HEK293 (cell line): Measurements from ENCODE around the gene PTGER3.
"Not testable (repeated sequence)": the region's sequence is repeated elsewhere in the genome, so short reads cannot be mapped to it uniquely, and the experiment has no call there.

Source experiments
- CTCF ChIP-seq: fragments of 450-650 bp; formaldehyde crosslinking; IDR thresholded peaks from 2 replicates; pipeline ENCODE4 v1.5.1; 2016; ENCODE audit warnings: missing biosample characterization, missing genetic modification characterization
- GLIS1 ChIP-seq: fragments of 450-650 bp; formaldehyde crosslinking; IDR thresholded peaks from 2 replicates; pipeline ENCODE4 v1.5.1; 2016; ENCODE audit warnings: missing biosample characterization, missing genetic modification characterization
- KLF7 ChIP-seq: fragments of 450-650 bp; formaldehyde crosslinking; IDR thresholded peaks from 2 replicates; pipeline ENCODE4 v1.5.1; 2016; ENCODE audit warnings: missing biosample characterization, missing genetic modification characterization, borderline replicate concordance
- ZBTB44 ChIP-seq: fragments of 450-650 bp; IDR thresholded peaks from 2 replicates; pipeline ENCODE4 v1.5.1; 2018; ENCODE audit warnings: missing biosample characterization, mild to moderate bottlenecking, missing genetic modification characterization
- ZBTB49 ChIP-seq: fragments of 450-650 bp; formaldehyde crosslinking; IDR thresholded peaks from 2 replicates; pipeline ENCODE4 v1.5.1; 2016; ENCODE audit warnings: missing biosample characterization, missing genetic modification characterization, low read depth
- ZNF132 ChIP-seq: fragments of 450-650 bp; formaldehyde crosslinking; IDR thresholded peaks from 2 replicates; pipeline ENCODE4 v1.5.1; 2017; ENCODE audit warnings: missing biosample characterization, missing genetic modification characterization, borderline replicate concordance
- ZNF174 ChIP-seq: fragments of 450-650 bp; formaldehyde crosslinking; IDR thresholded peaks from 2 replicates; pipeline ENCODE4 v1.5.0; 2017; ENCODE audit warnings: missing biosample characterization, mild to moderate bottlenecking, missing genetic modification characterization
- ZNF280C ChIP-seq: fragments of 450-650 bp; formaldehyde crosslinking; IDR thresholded peaks from 2 replicates; pipeline ENCODE4 v1.5.1; 2016; ENCODE audit warnings: missing biosample characterization, missing genetic modification characterization
- ZNF426 ChIP-seq: fragments of 450-650 bp; formaldehyde crosslinking; IDR thresholded peaks from 2 replicates; pipeline ENCODE4 v1.5.1; 2017; ENCODE audit warnings: missing biosample characterization, missing genetic modification characterization, mild to moderate bottlenecking, inconsistent platforms, moderate library complexity
- ZNF544 ChIP-seq: fragments of 450-650 bp; formaldehyde crosslinking; IDR thresholded peaks from 2 replicates; pipeline ENCODE4 v1.5.0; 2017; ENCODE audit warnings: missing biosample characterization, missing genetic modification characterization
- ZNF785 ChIP-seq: fragments of 450-650 bp; formaldehyde crosslinking; IDR thresholded peaks from 2 replicates; pipeline ENCODE4 v1.5.1; 2016; ENCODE audit warnings: missing biosample characterization, missing genetic modification characterization

GRCh38 chr1:70940398-70940797 lies 107.2 kb downstream of the PTGER3 start:
- TF ChIP-seq ZNF174 (tag by site-specific recombination); ZNF785 (tag by site-specific recombination); CTCF (tag by site-specific recombination); ZNF426; KLF7 (tag by site-specific recombination); GLIS1 (tag by site-specific recombination); ZNF280C (tag by site-specific recombination); ZNF544 (tag by site-specific recombination); ZBTB44 (tag by site-specific recombination); ZBTB49 (tag by site-specific recombination); ZNF132 (tag by site-specific recombination): not testable (repeated sequence)
